PFSK-1 (cell line): ENCODE data around the gene GGCX.

ENCODE experiments used
- POLR2AphosphoS5 ChIP-seq: IDR thresholded peaks from 2 replicates; pipeline ENCODE4 v1.6.1; 2012; ENCODE audit warnings: low read depth, mild to moderate bottlenecking, control low read depth, low read length, moderate library complexity
- SIN3A ChIP-seq: IDR thresholded peaks from 2 replicates; pipeline ENCODE4 v1.6.1; 2012; ENCODE audit warnings: mild to moderate bottlenecking, low read length, moderate library complexity, borderline replicate concordance; ENCODE audit not compliant: insufficient read depth
- TAF1 ChIP-seq: IDR thresholded peaks from 2 replicates; pipeline ENCODE4 v1.6.1; 2012; ENCODE audit warnings: low read length, control low read depth, borderline replicate concordance; ENCODE audit not compliant: insufficient read depth

GRCh38 chr2:85511008-85511811 lies 50.1 kb downstream of the GGCX start:
- TF ChIP-seq SIN3A (no peak), TAF1 (no peak), POLR2AphosphoS5 (no peak)
